DOHH2 (cell line): ENCODE results near the gene WARS2.

ENCODE experiments used
- H3F3A ChIP-seq: fragments of 200-600 bp; sonication (generic), shearing (Covaris generic); 2 replicates; pipeline ENCODE4 v1.6.0; 2016; ENCODE audit warnings: antibody characterized with exemption, mild to moderate bottlenecking; ENCODE audit not compliant: control insufficient read depth, insufficient read depth
- H3K27ac ChIP-seq: fragments of 200-600 bp; sonication (generic); 2 replicates; pipeline ENCODE4 v1.5.1; 2014; ENCODE audit warnings: low read depth, mild to moderate bottlenecking, low read length, moderate library complexity
- H3K27me3 ChIP-seq: fragments of 200-600 bp; sonication (generic); 2 replicates; pipeline ENCODE4 v1.6.1; 2014; ENCODE audit warnings: mild to moderate bottlenecking, low read length, mixed read lengths; ENCODE audit not compliant: control insufficient read depth
- H3K36me3 ChIP-seq: fragments of 200-600 bp; sonication (generic); 2 replicates; pipeline ENCODE4 v1.6.1; 2014; ENCODE audit warnings: mild to moderate bottlenecking, low read length, moderate library complexity, mixed read lengths; ENCODE audit not compliant: control insufficient read depth
- H3K4me1 ChIP-seq: fragments of 200-600 bp; sonication (generic); 2 replicates; pipeline ENCODE4 v1.6.1; 2014; ENCODE audit warnings: mild to moderate bottlenecking, low read length, mixed read lengths; ENCODE audit not compliant: control insufficient read depth
- H3K4me2 ChIP-seq: fragments of 200-600 bp; sonication (generic); 2 replicates; pipeline ENCODE4 v1.6.0; 2014; ENCODE audit warnings: mild to moderate bottlenecking, low read length, moderate library complexity
- H3K4me3 ChIP-seq: fragments of 200-600 bp; sonication (generic); 2 replicates; pipeline ENCODE4 v1.5.1; 2014; ENCODE audit warnings: mild to moderate bottlenecking, low read length, mixed read lengths
- H3K79me2 ChIP-seq: fragments of 200-600 bp; sonication (generic); 2 replicates; pipeline ENCODE4 v1.6.1; 2014; ENCODE audit warnings: mild to moderate bottlenecking, low read length, mixed read lengths; ENCODE audit not compliant: control insufficient read depth
- H3K9me2 ChIP-seq: fragments of 200-600 bp; sonication (generic); replicated peaks from 2 replicates; pipeline ENCODE4 v1.6.1; 2014; ENCODE audit warnings: mild to moderate bottlenecking, low read length, mixed read lengths; ENCODE audit not compliant: control insufficient read depth
- H3K9me3 ChIP-seq: fragments of 200-600 bp; sonication (generic); 2 replicates; pipeline ENCODE4 v1.6.1; 2014; ENCODE audit warnings: antibody characterized with exemption, low read length, mixed read lengths; ENCODE audit not compliant: control insufficient read depth, insufficient read depth
- H4K20me1 ChIP-seq: fragments of 200-600 bp; sonication (generic); 2 replicates; pipeline ENCODE4 v1.6.0; 2014; ENCODE audit warnings: low read depth, mild to moderate bottlenecking, antibody characterized with exemption, low read length, moderate library complexity; ENCODE audit not compliant: control insufficient read depth, insufficient read depth
- CTCF ChIP-seq: fragments of 200-600 bp; sonication (generic); IDR thresholded peaks from one replicate; pipeline ENCODE4 v1.5.1; 2014; ENCODE audit warnings: antibody characterized with exemption, mild to moderate bottlenecking, low read depth, low read length; ENCODE audit not compliant: poor library complexity, severe bottlenecking
- EZH2phosphoT487 ChIP-seq: fragments of 200-600 bp; sonication (generic); IDR thresholded peaks from 2 replicates; pipeline ENCODE4 v1.6.1; 2017; ENCODE audit warnings: borderline replicate concordance, mild to moderate bottlenecking, antibody characterized with exemption, low read length, moderate library complexity, mixed read lengths

The WARS2 gene

GRCh38 chr1:118993700-118994026 is 146.8 kb downstream of the WARS2 start:
- no peaks in the 10 kb centered on the region for H3K9me3 ChIP-seq
- no peaks in the 10 kb centered on the region for H3K79me2 ChIP-seq
- H3K4me1 ChIP-seq: no peaks in the 10 kb centered on the region
- H4K20me1 ChIP-seq: no peaks in the 10 kb centered on the region
- no peaks in the 10 kb centered on the region for H3K9me2 ChIP-seq
- peaks cover 6% of the 10 kb centered on the region; the same call in 1 of the 2 replicates for H3K27me3 ChIP-seq
- H3K4me2 ChIP-seq: no peak overlapping the region
- H3F3A ChIP-seq: no peaks in the 10 kb centered on the region
- H3K27ac ChIP-seq: no peak overlapping the region
- H3K36me3 ChIP-seq: no peaks in the 10 kb centered on the region
- TF ChIP-seq EZH2phosphoT487: no peak
- no peak for TF ChIP-seq CTCF
- no peak overlapping the region for H3K4me3 ChIP-seq

GRCh38 chr1:118992868-118993699 is 147.4 kb downstream of the WARS2 start:
- H3K9me3 ChIP-seq: no peaks in the 10 kb centered on the region
- no peak overlapping the region for H3K4me2 ChIP-seq
- TF ChIP-seq CTCF (no peak), EZH2phosphoT487 (no peak)
- no peak overlapping the region for H3K4me3 ChIP-seq
- no peaks in the 10 kb centered on the region for H4K20me1 ChIP-seq
- H3K79me2 ChIP-seq: no peaks in the 10 kb centered on the region
- H3K4me1 ChIP-seq: no peaks in the 10 kb centered on the region
- H3K27me3 ChIP-seq: peaks cover 6% of the 10 kb centered on the region; the same call in 1 of the 2 replicates
- no peaks in the 10 kb centered on the region for H3K36me3 ChIP-seq
- no peaks in the 10 kb centered on the region for H3K9me2 ChIP-seq
- no peak overlapping the region for H3K27ac ChIP-seq
- H3F3A ChIP-seq: no peaks in the 10 kb centered on the region

- no peak overlapping the region for H3K4me2 ChIP-seq
- no peak overlapping the region for H3K27ac ChIP-seq
- H3K9me3 ChIP-seq: no peaks in the 10 kb centered on the region
- TF ChIP-seq EZH2phosphoT487 (no peak), CTCF (no peak)
- H4K20me1 ChIP-seq: no peaks in the 10 kb centered on the region
- no peaks in the 10 kb centered on the region for H3K4me1 ChIP-seq
- H3K4me3 ChIP-seq: no peak overlapping the region
- H3K9me2 ChIP-seq: no peaks in the 10 kb centered on the region
- H3K27me3 ChIP-seq: peaks cover 6% of the 10 kb centered on the region; the same call in 1 of the 2 replicates
- no peaks in the 10 kb centered on the region for H3F3A ChIP-seq
- H3K36me3 ChIP-seq: no peaks in the 10 kb centered on the region
- no peaks in the 10 kb centered on the region for H3K79me2 ChIP-seq
Observed at GRCh38 chr1:118992237-118992825, 148.1 kb downstream of the WARS2 start.
